IMR-90 (cell line): Measurements from ENCODE around the gene STAMBPL1. TPM values are rescaled to one million over a fixed set of nuclear protein-coding genes. Genes with fewer than 3 reads are reported as not detected.

Experiments
- ATAC-seq: fragments of 200-7000 bp; cut with Tn5 transposase; 2 replicates; pipeline ENCODE4 v1.9.1; 2020; ENCODE audit warnings: low read depth, mild to moderate bottlenecking, moderate library complexity
- BruUV-seq: library from RNA; stranded (reverse); fragments of 400-500 nt; replicated peaks from 2 replicates; lab custom pipeline; 2021; lab: Mats Ljungman, UMichigan
- CTCF ChIA-PET: fragments of 300-600 bp; formaldehyde crosslinking; extraction: SDS; loops from one replicate; lab custom pipeline; 2021; ENCODE audit warnings: antibody characterized with exemption; lab: Yijun Ruan, JAX
- POLR2A ChIA-PET: fragments of 300-600 bp; sonication (Branson Sonifier 250); formaldehyde crosslinking; loops from one replicate; lab custom pipeline; 2022; ENCODE audit warnings: antibody characterized with exemption; ENCODE audit not compliant: unreplicated experiment; lab: Charles Lee
- DNase-seq: peaks from one replicate; pipeline ENCODE4 v3.0.0; 2013
- H2AFZ ChIP-seq: replicated peaks from 2 replicates; pipeline ENCODE3; 2013; ENCODE audit warnings: low read length, mild to moderate bottlenecking; ENCODE audit not compliant: poor library complexity
- H2AK5ac ChIP-seq: 2 replicates; pipeline ENCODE4 v1.6.1; 2013; ENCODE audit warnings: low read depth, low read length, inconsistent platforms
- H2AK9ac ChIP-seq: replicated peaks from 2 replicates; pipeline ENCODE3; 2013; ENCODE audit warnings: mild to moderate bottlenecking, low read depth, low read length, moderate library complexity; ENCODE audit not compliant: poor library complexity
- H2BK120ac ChIP-seq: 2 replicates; pipeline ENCODE4 v1.6.1; 2013; ENCODE audit warnings: low read depth, low read length, inconsistent platforms
- H2BK15ac ChIP-seq: 3 replicates; pipeline ENCODE4 v1.6.1; 2013; ENCODE audit warnings: low read depth, low read length, inconsistent platforms
- H2BK20ac ChIP-seq: 2 replicates; pipeline ENCODE4 v1.6.1; 2013; ENCODE audit warnings: low read depth, mild to moderate bottlenecking, inconsistent platforms, low read length, moderate library complexity
- H2BK5ac ChIP-seq: 2 replicates; pipeline ENCODE4 v1.6.1; 2013; ENCODE audit warnings: mild to moderate bottlenecking, low read depth, low read length, inconsistent platforms; ENCODE audit not compliant: poor library complexity, severe bottlenecking
- H3K14ac ChIP-seq: replicated peaks from 2 replicates; pipeline ENCODE4 v1.6.1; 2013; ENCODE audit warnings: low read depth, low read length, inconsistent platforms
- H3K18ac ChIP-seq: 2 replicates; pipeline ENCODE4 v1.6.1; 2013; ENCODE audit warnings: low read depth, low read length, control low read depth
- H3K23ac ChIP-seq: 2 replicates; pipeline ENCODE4 v1.6.1; 2013; ENCODE audit warnings: low read depth, low read length, inconsistent platforms
- H3K27ac ChIP-seq: 2 replicates; pipeline ENCODE4 v1.5.1; 2013; ENCODE audit warnings: mild to moderate bottlenecking, control low read depth, low read length; ENCODE audit not compliant: insufficient read depth
- H3K27me3 ChIP-seq: 2 replicates; pipeline ENCODE4 v1.6.1; 2013; ENCODE audit warnings: low read length; ENCODE audit not compliant: control insufficient read depth, insufficient read depth
- H3K36me3 ChIP-seq: 2 replicates; pipeline ENCODE4 v1.6.1; 2013; ENCODE audit warnings: low read length, mixed read lengths; ENCODE audit not compliant: control insufficient read depth, insufficient read depth
- H3K4ac ChIP-seq: 2 replicates; pipeline ENCODE4 v1.6.1; 2013; ENCODE audit warnings: low read depth, low read length, inconsistent platforms
- H3K4me1 ChIP-seq: 2 replicates; pipeline ENCODE4 v1.6.1; 2013; ENCODE audit warnings: low read length, mixed read lengths; ENCODE audit not compliant: control insufficient read depth, insufficient read depth
- H3K4me2 ChIP-seq: 2 replicates; pipeline ENCODE4 v1.6.1; 2013; ENCODE audit warnings: low read depth, mild to moderate bottlenecking, control low read depth, low read length, moderate library complexity
- H3K4me3 ChIP-seq: 2 replicates; pipeline ENCODE4 v1.5.1; 2013; ENCODE audit warnings: low read depth, mild to moderate bottlenecking, control low read depth, low read length, moderate library complexity; ENCODE audit not compliant: insufficient read depth
- H3K56ac ChIP-seq: 2 replicates; pipeline ENCODE4 v1.6.1; 2013; ENCODE audit warnings: low read length, inconsistent platforms; ENCODE audit not compliant: insufficient read depth; ENCODE audit errors: extremely low read depth
- H3K79me1 ChIP-seq, 2 experiments: 2 replicates each; pipeline ENCODE4 v1.6.1; 2013; ENCODE audit warnings: low read length in 2 of 2, inconsistent platforms in 1 of 2, low read depth in 1 of 2
- H3K9ac ChIP-seq: 2 replicates; pipeline ENCODE4 v1.6.1; 2013; ENCODE audit warnings: low read depth, low read length, control low read depth
- H3K9me1 ChIP-seq: 2 replicates; pipeline ENCODE4 v1.6.1; 2013; ENCODE audit warnings: low read length, inconsistent platforms; ENCODE audit not compliant: insufficient read depth
- H3K9me3 ChIP-seq: 2 replicates; pipeline ENCODE4 v1.6.1; 2013; ENCODE audit warnings: low read length; ENCODE audit not compliant: control insufficient read depth, insufficient read depth
- H4K20me1 ChIP-seq: 2 replicates; pipeline ENCODE4 v1.6.1; 2013; ENCODE audit warnings: low read length, inconsistent platforms; ENCODE audit not compliant: insufficient read depth
- H4K5ac ChIP-seq: 2 replicates; pipeline ENCODE4 v1.6.1; 2013; ENCODE audit warnings: mild to moderate bottlenecking, low read depth, low read length, control low read depth
- H4K8ac ChIP-seq, 2 experiments: 2 replicates each; pipeline ENCODE4 v1.6.1; 2013; ENCODE audit warnings: low read depth in 2 of 2, low read length in 2 of 2, control low read depth in 1 of 2, inconsistent platforms in 1 of 2
- H4K91ac ChIP-seq: 2 replicates; pipeline ENCODE4 v1.6.1; 2013; ENCODE audit warnings: low read depth, low read length, inconsistent platforms; ENCODE audit not compliant: insufficient read depth
- BHLHE40 ChIP-seq: fragments of 150-350 bp; IDR thresholded peaks from 2 replicates; pipeline ENCODE4 v1.6.1; 2016; ENCODE audit warnings: mild to moderate bottlenecking, low read depth, low read length
- CEBPB ChIP-seq: IDR thresholded peaks from 2 replicates; pipeline ENCODE4 v1.6.1; 2012; ENCODE audit warnings: low read depth, low read length, improper control_type of control experiment
- CHD1 ChIP-seq: IDR thresholded peaks from 2 replicates; pipeline ENCODE4 v1.6.1; 2012; ENCODE audit warnings: low read depth, low read length, improper control_type of control experiment
- CTCF ChIP-seq: conservative IDR thresholded peaks from 2 replicates; pipeline ENCODE4 v1.5.1; 2012; ENCODE audit warnings: mild to moderate bottlenecking, low read depth, low read length, improper control_type of control experiment
- ELK1 ChIP-seq: fragments of 150-350 bp; IDR thresholded peaks from 2 replicates; pipeline ENCODE4 v1.6.1; 2016; ENCODE audit warnings: low read depth, mild to moderate bottlenecking, low read length, moderate library complexity, borderline replicate concordance
- FOS ChIP-seq: fragments of 150-350 bp; IDR thresholded peaks from 2 replicates; pipeline ENCODE4 v1.6.1; 2016; ENCODE audit warnings: low read depth, low read length
- MAFK ChIP-seq: IDR thresholded peaks from 2 replicates; pipeline ENCODE4 v1.6.1; 2012; ENCODE audit warnings: low read depth, low read length, improper control_type of control experiment
- MAZ ChIP-seq: IDR thresholded peaks from 2 replicates; pipeline ENCODE4 v1.6.1; 2012; ENCODE audit warnings: low read depth, mild to moderate bottlenecking, low read length, improper control_type of control experiment, moderate library complexity, borderline replicate concordance
- MXI1 ChIP-seq: IDR thresholded peaks from 2 replicates; pipeline ENCODE4 v1.6.1; 2012; ENCODE audit warnings: low read depth, mild to moderate bottlenecking, low read length, moderate library complexity, borderline replicate concordance
- NFE2L2 ChIP-seq: fragments of 150-350 bp; IDR thresholded peaks from 2 replicates; pipeline ENCODE4 v1.6.1; 2016; ENCODE audit warnings: low read depth, mild to moderate bottlenecking, low read length
- POLR2A ChIP-seq: IDR thresholded peaks from 2 replicates; pipeline ENCODE4 v1.6.1; 2012; ENCODE audit warnings: mild to moderate bottlenecking, low read depth, low read length
- RAD21 ChIP-seq: IDR thresholded peaks from 2 replicates; pipeline ENCODE4 v1.6.1; 2012; ENCODE audit warnings: low read length, improper control_type of control experiment
- RCOR1 ChIP-seq: IDR thresholded peaks from 2 replicates; pipeline ENCODE4 v1.6.1; 2012; ENCODE audit warnings: mild to moderate bottlenecking, low read length, improper control_type of control experiment; ENCODE audit not compliant: insufficient replicate concordance
- SMC3 ChIP-seq: fragments of 150-350 bp; IDR thresholded peaks from 2 replicates; pipeline ENCODE4 v1.6.1; 2016; ENCODE audit warnings: low read depth, mild to moderate bottlenecking, antibody characterized with exemption, low read length, moderate library complexity
- USF2 ChIP-seq: fragments of 150-350 bp; IDR thresholded peaks from 2 replicates; pipeline ENCODE4 v1.6.1; 2017; ENCODE audit warnings: mild to moderate bottlenecking, antibody characterized with exemption, low read length, low read depth
- WGBS, 2 experiments: methylation state at CpG; one replicate each; pipeline versions ENCODE4 v1.1.5 to v1.1.7; 2013; ENCODE audit warnings: missing lambda C conversion rate in 2 of 2; ENCODE audit not compliant: insufficient read length in 1 of 2; ENCODE audit errors: extremely low coverage in 2 of 2; 5-methylcytosine and 5-hydroxymethylcytosine counted together
- dilution Hi-C: fragments of 300-500 bp; cut with HindIII; formaldehyde crosslinking; loops from one replicate; pipeline ENCODE4 v1.14.3; 2018; ENCODE audit warnings: low sequenced_read_pairs; ENCODE audit not compliant: unreplicated experiment
- in situ Hi-C: fragments of 300-500 bp; cut with MboI; formaldehyde crosslinking; loops from 3 replicates; pipeline ENCODE4 v1.14.3; 2019; ENCODE audit warnings: low sequenced_read_pairs, inconsistent platforms, mixed read lengths
- intact Hi-C: fragments of 100-400 bp; cut with micrococcal nuclease; formaldehyde crosslinking; loops from 2 replicates; pipeline ENCODE4 v1.10.0; 2022
- polyA plus RNA-seq, 3 experiments: library from polyadenylated mRNA; depleted of rRNA; stranded (reverse); fragments of >200 nt; gene quantifications; 2 replicates each; pipeline ENCODE4 v1.2.3, GENCODE V29; 2012; ENCODE audit warnings: low replicate concordance in 1 of 3
- total RNA-seq: library from RNA; depleted of rRNA; stranded (reverse); fragments of >200 nt; gene quantifications from 2 replicates; pipeline ENCODE4 v1.2.3, GENCODE V29; 2012

Gene STAMBPL1
- total and polyA plus RNA-seq, 2 of the 4 experiments (the other 2 are of a cell fraction), result 26.8 to 28.1 TPM

- POLR2A ChIA-PET, result no interaction called here
- WGBS, 2 experiments, result no CpG with 5 or more reads among the region's 4 CpGs
- peak overlapping the region; percentile 94 for H2BK5ac ChIP-seq
- ATAC-seq, result peak; percentile 63
- H3K23ac ChIP-seq, result peak overlapping the region; percentile 71
- peak overlapping the region; percentile 48; the same call in 1 of the 2 replicates for H3K9ac ChIP-seq
- no peaks in the 10 kb centered on the region for H3K27me3 ChIP-seq
- no peak overlapping the region for H2AFZ ChIP-seq
- in situ Hi-C loops (no loop called here), dilution Hi-C loops (no loop called here), intact Hi-C loops (no loop called here)
- peak overlapping the region; percentile 92 for H3K27ac ChIP-seq
- peak overlapping the region; percentile 95 for H2BK20ac ChIP-seq
- peaks cover 39% of the 10 kb centered on the region for H3K4me1 ChIP-seq
- H2AK9ac ChIP-seq, result no peak overlapping the region
- peaks cover 2% of the 10 kb centered on the region; the same call in 1 of the 2 replicates for H3K36me3 ChIP-seq
- peak overlapping the region; percentile 96 for H2BK120ac ChIP-seq
- peaks cover 18% of the 10 kb centered on the region for H3K9me1 ChIP-seq
- no peaks in the 10 kb centered on the region for H3K9me3 ChIP-seq
- H4K91ac ChIP-seq, result peak overlapping the region; percentile 85
- no TSS peak for BruUV-seq
- H3K56ac ChIP-seq, result peak overlapping the region; percentile 45
- peak; percentile 56 for DNase-seq
- peak overlapping the region; percentile 96; the same call in 1 of the 2 replicates for H3K18ac ChIP-seq
- no peak overlapping the region for H3K4me3 ChIP-seq
- peak overlapping the region; percentile 91 to 94 for H4K8ac ChIP-seq
- H3K79me1 ChIP-seq, result peaks cover 23 to 59% of the 10 kb centered on the region in 2 experiments
- peak overlapping the region; percentile 92 for H4K5ac ChIP-seq
- H3K14ac ChIP-seq, result peak overlapping the region; percentile 92
- peak overlapping the region; percentile 82 for H3K4ac ChIP-seq
- peak overlapping the region; percentile 74 for H3K4me2 ChIP-seq
- H2BK15ac ChIP-seq, result peak overlapping the region; percentile 91
- H4K20me1 ChIP-seq, result no peaks in the 10 kb centered on the region
- peak overlapping the region; percentile 98 for H2AK5ac ChIP-seq
- CTCF ChIA-PET, result no interaction called here
- no peak for TF ChIP-seq CHD1
- TF ChIP-seq MAZ, result no peak
- TF ChIP-seq MXI1, result no peak
- no peak for TF ChIP-seq POLR2A
- no peak for TF ChIP-seq ELK1
- no peak for TF ChIP-seq MAFK
- TF ChIP-seq NFE2L2, result no peak
- no peak for TF ChIP-seq FOS
- TF ChIP-seq BHLHE40, result no peak
- TF ChIP-seq SMC3, result no peak
- TF ChIP-seq RAD21, result no peak
- no peak for TF ChIP-seq USF2
- TF ChIP-seq CTCF, result no peak
- TF ChIP-seq CEBPB, result no peak
- TF ChIP-seq RCOR1, result no peak
Observed at GRCh38 chr10:88890681-88891381, 10.8 kb downstream of the STAMBPL1 start.
